Hepatocyte (in vitro differentiated cells): Measurements from ENCODE around the gene FEM1C. TPM values are rescaled to one million over a fixed set of nuclear protein-coding genes. Genes with fewer than 3 reads are reported as not detected.
"Not testable (repeated sequence)": the region's sequence is repeated elsewhere in the genome, so short reads cannot be mapped to it uniquely, and the experiment has no call there.

ENCODE experiments used
- DNase-seq: peaks from one replicate; pipeline ENCODE4 v3.0.0-alpha.2; 2016; ENCODE audit warnings: low spot score
- H2AFZ ChIP-seq: fragments of 200-600 bp; sonication (generic); 2 replicates; pipeline ENCODE4 v1.6.0; 2016; ENCODE audit warnings: antibody characterized with exemption, mild to moderate bottlenecking
- H3K27ac ChIP-seq: fragments of 200-600 bp; sonication (generic); 2 replicates; pipeline ENCODE4 v1.5.1; 2016; ENCODE audit warnings: mild to moderate bottlenecking
- H3K27me3 ChIP-seq: fragments of 200-600 bp; sonication (generic); 2 replicates; pipeline ENCODE4 v1.6.1; 2016
- H3K36me3 ChIP-seq: fragments of 200-600 bp; sonication (generic); replicated peaks from 2 replicates; pipeline ENCODE4 v1.5.1; 2016; ENCODE audit warnings: low read depth; ENCODE audit not compliant: insufficient read depth
- H3K4me1 ChIP-seq: fragments of 200-600 bp; sonication (generic); 2 replicates; pipeline ENCODE4 v1.5.1; 2016; ENCODE audit warnings: mild to moderate bottlenecking, moderate library complexity; ENCODE audit not compliant: insufficient read depth
- H3K4me2 ChIP-seq: fragments of 200-600 bp; sonication (generic); 2 replicates; pipeline ENCODE4 v1.6.0; 2016
- H3K4me3 ChIP-seq: fragments of 200-600 bp; sonication (generic); 2 replicates; pipeline ENCODE4 v1.5.1; 2016; ENCODE audit warnings: mild to moderate bottlenecking
- H3K79me2 ChIP-seq: fragments of 200-600 bp; sonication (generic); 2 replicates; pipeline ENCODE4 v1.6.0; 2017; ENCODE audit warnings: mild to moderate bottlenecking
- H3K9me2 ChIP-seq: fragments of 200-600 bp; sonication (generic); replicated peaks from 2 replicates; pipeline ENCODE4 v1.6.0; 2017; ENCODE audit warnings: mild to moderate bottlenecking; ENCODE audit not compliant: insufficient read depth
- H3K9me3 ChIP-seq: fragments of 200-600 bp; sonication (generic); 2 replicates; pipeline ENCODE4 v1.5.1; 2016; ENCODE audit warnings: low read depth, mild to moderate bottlenecking
- H4K20me1 ChIP-seq: fragments of 200-600 bp; sonication (generic); 2 replicates; pipeline ENCODE4 v1.6.0; 2016; ENCODE audit warnings: mild to moderate bottlenecking; ENCODE audit not compliant: insufficient read depth, poor library complexity, severe bottlenecking
- CTCF ChIP-seq: fragments of 200-600 bp; sonication (generic); IDR thresholded peaks from 2 replicates; pipeline ENCODE4 v1.5.1; 2016; ENCODE audit warnings: antibody characterized with exemption, mild to moderate bottlenecking; ENCODE audit not compliant: poor library complexity
- EZH2 ChIP-seq: fragments of 200-600 bp; sonication (generic); IDR thresholded peaks from 2 replicates; pipeline ENCODE4 v1.6.1; 2016; ENCODE audit warnings: antibody characterized with exemption, mild to moderate bottlenecking, borderline replicate concordance
- EZH2phosphoT487 ChIP-seq: fragments of 200-600 bp; sonication (generic); IDR thresholded peaks from one replicate; pipeline ENCODE4 v1.6.1; 2018; ENCODE audit warnings: antibody characterized with exemption, mild to moderate bottlenecking, low read depth, moderate library complexity; ENCODE audit not compliant: unreplicated experiment, severe bottlenecking
- WGBS: methylation state at CpG from one replicate; pipeline ENCODE4 v1.1.6; 2016; ENCODE audit warnings: low lambda C conversion rate; ENCODE audit errors: missing lambda C conversion rate; 5-methylcytosine and 5-hydroxymethylcytosine counted together
- polyA plus RNA-seq: library from polyadenylated mRNA; unstranded; fragments of >200 nt; fragmentation: Nextera tagmentation; extraction: Ambion mirVana; gene quantifications from 2 replicates; pipeline ENCODE4 v1.2.1, GENCODE V29; 2016
- total RNA-seq: library from RNA; depleted of rRNA; stranded (reverse); fragments of >200 nt; gene quantifications from 2 replicates; pipeline ENCODE4 v1.2.3, GENCODE V29; 2014

FEM1C gene
- total and polyA plus RNA-seq, 2 experiments from 2014 or later: 10.7 to 27.0 TPM

DNA sequence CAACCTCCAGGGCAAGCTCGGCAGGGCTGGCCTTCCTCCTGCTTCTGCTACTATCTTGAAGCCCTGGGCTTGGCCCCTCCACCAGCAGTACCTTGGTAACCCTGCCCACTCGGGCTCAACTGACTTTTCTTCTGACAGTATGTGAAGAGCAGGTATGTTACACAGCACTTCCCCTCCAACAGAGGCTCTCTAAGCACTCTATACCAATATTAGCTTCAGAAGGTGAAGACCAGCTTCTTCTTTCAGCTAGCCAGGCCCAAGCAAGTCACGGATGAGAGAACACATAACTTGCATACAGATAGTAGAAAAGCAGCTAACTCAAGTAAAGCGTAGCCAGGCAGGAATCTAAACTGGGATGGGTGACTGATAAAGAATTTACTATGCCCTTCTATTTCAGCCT lies 64.3 kb downstream of the FEM1C start:
- DNase-seq: no peak
- TF ChIP-seq CTCF (no peak), EZH2phosphoT487 (no peak), EZH2 (no peak)
- no peak overlapping the region for H3K27ac ChIP-seq
- peaks cover 2% of the 10 kb centered on the region for H3K27me3 ChIP-seq
- H2AFZ ChIP-seq: no peak overlapping the region
- H4K20me1 ChIP-seq: no peaks in the 10 kb centered on the region
- H3K9me2 ChIP-seq: no peaks in the 10 kb centered on the region
- WGBS: 81% methylated on average over 4 of the region's 4 CpGs
- no peak overlapping the region for H3K4me2 ChIP-seq
- no peaks in the 10 kb centered on the region for H3K9me3 ChIP-seq
- no peaks in the 10 kb centered on the region for H3K36me3 ChIP-seq
- no peaks in the 10 kb centered on the region for H3K79me2 ChIP-seq
- no peak overlapping the region for H3K4me3 ChIP-seq
- H3K4me1 ChIP-seq: no peaks in the 10 kb centered on the region

- H2AFZ ChIP-seq, H3K4me2 ChIP-seq, H4K20me1 ChIP-seq, H3K9me3 ChIP-seq, H3K4me3 ChIP-seq, H3K79me2 ChIP-seq, H3K27me3 ChIP-seq, H3K36me3 ChIP-seq, H3K27ac ChIP-seq, H3K9me2 ChIP-seq, DNase-seq, H3K4me1 ChIP-seq: not testable (repeated sequence)
- 83% methylated on average over 2 of the region's 2 CpGs for WGBS
These were observed 65.3 kb downstream of the FEM1C start for GRCh38 chr5:115479166-115479873.

DNA sequence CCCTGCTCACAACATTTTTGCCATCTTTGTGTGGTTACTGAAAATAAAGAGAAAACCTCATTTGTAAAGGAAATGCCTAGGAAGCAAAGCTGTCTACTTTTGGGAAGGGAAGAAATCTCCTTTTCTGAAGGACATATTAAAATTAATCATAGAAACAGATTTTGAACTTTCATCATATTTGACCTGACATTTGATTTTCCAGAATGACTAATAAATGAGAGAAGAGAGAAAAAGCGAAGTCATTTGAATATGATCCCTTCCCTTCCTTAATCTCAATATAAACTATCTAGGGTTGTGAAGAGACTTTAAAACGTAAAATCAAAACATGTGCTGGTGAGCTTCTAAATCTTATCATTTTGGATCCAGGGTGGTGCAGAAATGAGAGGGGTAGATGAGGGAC lies 66.3 kb downstream of the FEM1C start:
- peaks cover 2% of the 10 kb centered on the region for H3K27me3 ChIP-seq
- no peaks in the 10 kb centered on the region for H4K20me1 ChIP-seq
- WGBS: 55% methylated on average over 2 of the region's 2 CpGs
- no peaks in the 10 kb centered on the region for H3K36me3 ChIP-seq
- no peak overlapping the region for H3K4me2 ChIP-seq
- TF ChIP-seq EZH2: no peak
- no peak for TF ChIP-seq CTCF
- no peak for TF ChIP-seq EZH2phosphoT487
- H3K79me2 ChIP-seq: no peaks in the 10 kb centered on the region
- H3K4me3 ChIP-seq: no peak overlapping the region
- DNase-seq: no peak
- no peak overlapping the region for H3K27ac ChIP-seq
- H3K4me1 ChIP-seq: no peaks in the 10 kb centered on the region
- H3K9me2 ChIP-seq: no peaks in the 10 kb centered on the region
- no peaks in the 10 kb centered on the region for H3K9me3 ChIP-seq
- H2AFZ ChIP-seq: no peak overlapping the region

DNA sequence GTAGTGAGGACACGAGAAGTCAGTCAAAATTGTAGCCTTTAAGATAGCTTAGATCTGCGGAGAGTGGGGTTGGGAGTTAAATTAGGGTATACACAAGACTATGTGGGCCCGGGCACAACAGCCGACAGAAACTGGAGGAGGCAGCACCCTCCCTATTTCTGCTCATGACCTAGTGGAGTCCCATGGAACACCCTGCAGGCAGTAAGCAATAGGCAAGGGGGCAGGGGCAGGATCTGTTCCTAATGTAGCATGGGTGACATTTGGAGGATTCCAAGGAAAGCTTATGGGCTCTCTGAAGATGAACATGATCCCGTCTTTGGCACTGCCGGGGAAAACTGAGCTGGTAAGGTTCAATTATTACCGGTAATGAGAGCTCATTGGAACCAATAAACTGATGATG lies 67.0 kb downstream of the FEM1C start:
- no peak for DNase-seq
- H3K4me1 ChIP-seq: no peaks in the 10 kb centered on the region
- no peaks in the 10 kb centered on the region for H4K20me1 ChIP-seq
- H3K4me3 ChIP-seq: no peak overlapping the region
- no peak overlapping the region for H3K27ac ChIP-seq
- peaks cover 2% of the 10 kb centered on the region for H3K27me3 ChIP-seq
- 89% methylated on average over 7 of the region's 7 CpGs for WGBS
- no peaks in the 10 kb centered on the region for H3K9me3 ChIP-seq
- no peak overlapping the region for H3K4me2 ChIP-seq
- TF ChIP-seq CTCF: no peak
- TF ChIP-seq EZH2phosphoT487: no peak
- TF ChIP-seq EZH2: no peak
- no peaks in the 10 kb centered on the region for H3K79me2 ChIP-seq
- H3K36me3 ChIP-seq: no peaks in the 10 kb centered on the region
- no peak overlapping the region for H2AFZ ChIP-seq
- no peaks in the 10 kb centered on the region for H3K9me2 ChIP-seq
